ENCODE results near the gene TCF4. TPM values are rescaled to one million over a fixed set of nuclear protein-coding genes. Genes with fewer than 3 reads are reported as not detected.

Gene TCF4
- total and polyA plus RNA-seq, 2 experiments from 2014 or later = 77.7 to 89.2 TPM

- H2AFZ ChIP-seq = no peak overlapping the region
- H3K27me3 ChIP-seq (ENCODE audit: insufficient read depth) = no peaks in the 10 kb centered on the region
- H3K27ac ChIP-seq (ENCODE audit: low read depth) = no peak overlapping the region
- TF ChIP-seq CREB1 (CRISPR knock-in tag; IDR thresholded peaks at IDR 0.05; ENCODE audit: low read depth) (no peak), ZNF331 (CRISPR knock-in tag; IDR thresholded peaks at IDR 0.05; ENCODE audit: low read depth) (no peak), POLR2AphosphoS5 (IDR thresholded peaks at IDR 0.05; ENCODE audit: low read depth) (no peak), ETS1 (IDR thresholded peaks at IDR 0.05) (no peak), STAT1 (IDR thresholded peaks at IDR 0.05; ENCODE audit: unreplicated experiment) (no peak), JUNB (IDR thresholded peaks at IDR 0.05; ENCODE audit: unreplicated experiment) (no peak), EZH2phosphoT487 (IDR thresholded peaks at IDR 0.05; ENCODE audit: unreplicated experiment) (no peak), ZNF114 (CRISPR knock-in tag; IDR thresholded peaks at IDR 0.05) (no peak), REST (IDR thresholded peaks at IDR 0.05; ENCODE audit: unreplicated experiment) (no peak), NANOG (IDR thresholded peaks at IDR 0.05; ENCODE audit: borderline replicate concordance) (no peak), EZH2 (IDR thresholded peaks at IDR 0.05; ENCODE audit: low read depth, unreplicated experiment) (no peak)
- Mint-ChIP-seq H3K36me3 (ENCODE audit: low read depth) (peaks cover 5% of the 10 kb centered on the region; the same call in 2 of the 3 replicates), H3K27me3 (ENCODE audit: insufficient read depth, low read depth, poor library complexity) (no peaks in the 10 kb centered on the region), H3K27ac (no peak overlapping the region), H3K4me1 (peaks cover 41% of the 10 kb centered on the region), H3K4me3 (no peak overlapping the region), H3K9me3 (no peaks in the 10 kb centered on the region)
- no peaks in the 10 kb centered on the region; the same call in 1 of the 2 replicates for H3F3A ChIP-seq (replicated peaks; ENCODE audit: low read depth)
- peaks cover 21% of the 10 kb centered on the region for H3K4me1 ChIP-seq (ENCODE audit: insufficient read depth)
- no peak for DNase-seq (ENCODE audit: low spot score)
- ATAC-seq = no peak
- H3K79me2 ChIP-seq (replicated peaks; ENCODE audit: insufficient read depth) = peaks cover 89% of the 10 kb centered on the region
- H3K4me2 ChIP-seq = no peak overlapping the region
- H3K9me2 ChIP-seq (ENCODE audit: insufficient read depth) = peaks cover 7% of the 10 kb centered on the region; the same call in 1 of the 2 replicates
- H4K20me1 ChIP-seq (replicated peaks; ENCODE audit: insufficient read depth) = no peaks in the 10 kb centered on the region; the same call in 1 of the 2 replicates
- no peaks in the 10 kb centered on the region for H3K36me3 ChIP-seq (ENCODE audit: insufficient read depth)
- no peak overlapping the region for H3K4me3 ChIP-seq
Measured at GRCh38 chr18:55433140-55433539, 154.9 kb downstream of the TCF4 start.

All from GM23338 (cell line).